ENCODE data around the gene LDB3. TPM values are rescaled to one million over a fixed set of nuclear protein-coding genes. Genes with fewer than 3 reads are reported as not detected.

LDB3 gene
- total and polyA plus RNA-seq, 2 of the 8 experiments (the other 6 are each of a cell fraction or from before 2014, with no cell fraction given), result 0.20 to 0.43 TPM

DNA sequence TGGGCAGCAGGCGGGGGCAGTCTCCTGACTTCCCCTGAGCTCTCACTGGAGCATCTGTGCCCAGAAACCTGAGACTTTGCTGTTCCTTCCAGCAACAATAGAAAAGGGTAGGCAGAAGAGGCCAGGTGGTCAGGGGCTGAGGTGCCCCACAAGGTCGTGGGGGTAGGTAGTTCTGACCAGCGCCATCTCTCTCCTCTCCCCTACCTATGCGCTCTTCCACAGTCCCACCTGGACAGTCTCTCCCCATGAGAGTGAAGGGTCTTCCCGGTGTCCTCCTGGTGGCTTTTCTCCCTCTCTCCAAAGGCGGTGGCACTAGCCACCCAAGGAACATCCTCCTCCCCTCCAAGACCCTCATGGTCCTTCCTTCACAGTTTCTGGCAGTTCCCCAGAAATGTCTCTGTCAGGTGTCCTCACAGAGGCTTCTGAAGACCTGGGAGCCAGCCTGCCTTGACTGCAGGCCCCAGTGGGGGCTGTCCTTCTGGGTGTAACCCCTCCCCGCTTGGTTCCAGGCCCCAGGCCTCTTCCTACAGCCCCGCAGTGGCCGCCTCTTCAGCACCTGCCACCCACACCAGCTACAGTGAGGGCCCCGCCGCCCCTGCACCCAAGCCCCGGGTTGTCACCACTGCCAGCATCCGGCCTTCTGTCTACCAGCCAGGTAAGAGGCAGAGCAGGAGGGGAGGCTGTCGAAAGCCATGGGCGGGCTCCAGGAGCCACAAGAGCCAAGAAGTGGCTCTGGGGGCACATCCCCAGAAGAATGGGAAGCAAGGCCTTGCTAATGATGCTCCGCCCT, 41.3 kb downstream of the LDB3 start:
- H2BK20ac ChIP-seq (ENCODE audit: low read length), result peak overlapping the region; percentile 61; the same call in 1 of the 2 replicates
- H3K4me3 ChIP-seq (ENCODE audit: extremely low read depth in 1 of 4, insufficient read depth in 2 of 4, low read depth in 3 of 4, low read length in 4 of 4), result no peak overlapping the region
- H3K36me3 ChIP-seq (ENCODE audit: control insufficient read depth in 2 of 4, insufficient read depth in 4 of 4, low read length in 3 of 4), result no peaks in the 10 kb centered on the region
- peak in 1 of 2 experiments; percentile 45 for DNase-seq (ENCODE audit: low read depth in 1 of 2, low spot score in 2 of 2)
- H4K8ac ChIP-seq (ENCODE audit: extremely low read depth, insufficient read depth, low read length), result no peak overlapping the region
- ChIA-PET CTCF (ENCODE audit: partially characterized antibody) (interaction anchor here (0.9 to 9.3 kb wide), 9 partner anchors 10 to 180 kb away, joined by 3 to 59 read pairs (median 6); no protein-coding TSS in a partner anchor), POLR2A (ENCODE audit: partially characterized antibody) (interaction anchor here (1.0 to 5.7 kb wide), 3 partner anchors 16 to 190 kb away, joined by 3 to 45 read pairs (median 3); partner anchors contain the start of gene BMPR1A)
- no peak overlapping the region; the same call in 1 of the 2 replicates for H3K18ac ChIP-seq (ENCODE audit: extremely low read depth, low read length)
- no peak overlapping the region for H2BK120ac ChIP-seq (replicated peaks; ENCODE audit: low read depth, low read length)
- H3K4ac ChIP-seq (replicated peaks; ENCODE audit: insufficient read length, low read depth, low read length), result peak overlapping the region; percentile 35
- H3K14ac ChIP-seq (ENCODE audit: insufficient read length), result no peak overlapping the region
- no peaks in the 10 kb centered on the region for H3K79me1 ChIP-seq (ENCODE audit: low read depth, low read length)
- H3K56ac ChIP-seq (replicated peaks; ENCODE audit: insufficient read length, low read depth, low read length), result no peak overlapping the region
- H3K79me2 ChIP-seq (ENCODE audit: control insufficient read depth in 1 of 2, insufficient read depth in 2 of 2, low read length in 2 of 2), result no peaks in the 10 kb centered on the region
- H2BK12ac ChIP-seq (ENCODE audit: low read depth, low read length), result peak overlapping the region; percentile 80; the same call in 1 of the 2 replicates
- H3K4me2 ChIP-seq (ENCODE audit: insufficient read depth in 1 of 2, low read depth in 2 of 2, low read length in 2 of 2), result no peak overlapping the region
- H3K9me3 ChIP-seq (ENCODE audit: insufficient read depth in 2 of 2, low read depth in 1 of 2, low read length in 1 of 2), result no peaks in the 10 kb centered on the region
- H2BK15ac ChIP-seq (ENCODE audit: low read length), result peak overlapping the region; percentile 72
- H3K23ac ChIP-seq (ENCODE audit: insufficient read length), result no peak overlapping the region
- H3K27me3 ChIP-seq (replicated peaks in 1 of 4; ENCODE audit: control insufficient read depth in 3 of 4, extremely low read depth in 1 of 4, insufficient read depth in 3 of 4, low read length in 3 of 4), result no peaks in the 10 kb centered on the region
- no peak for FAIRE-seq
- H2AFZ ChIP-seq (ENCODE audit: low read length), result no peak overlapping the region
- no peak overlapping the region for H4K5ac ChIP-seq (ENCODE audit: insufficient read length, low read depth, low read length)
- H2BK5ac ChIP-seq (ENCODE audit: low read depth, low read length), result peak overlapping the region; percentile 60
- 91% methylated on average over 14 of the region's 16 CpGs; no CpG with 5 or more reads in 1 of the 2 experiments for WGBS, 2 experiments (ENCODE audit: extremely low coverage in 1 of 2, insufficient coverage in 1 of 2, insufficient read length in 1 of 2, insufficient replicate concordance in 2 of 2, low coverage in 1 of 2, low lambda C conversion rate in 2 of 2, missing lambda C conversion rate in 1 of 2)
- H2AK5ac ChIP-seq (ENCODE audit: low read depth, low read length), result no peak overlapping the region
- H4K20me1 ChIP-seq (replicated peaks in 1 of 2; ENCODE audit: control insufficient read depth in 1 of 2, insufficient read depth in 2 of 2, low read length in 2 of 2), result no peaks in the 10 kb centered on the region
- peaks cover 6% of the 10 kb centered on the region; the same call in 1 of the 2 replicates for H3K23me2 ChIP-seq (ENCODE audit: low read depth, low read length)
- peaks cover 3 to 21% (median 11%) of the 10 kb centered on the region in 4 experiments for H3K4me1 ChIP-seq (replicated peaks in 1 of 4; ENCODE audit: control insufficient read depth in 3 of 4, insufficient read depth in 4 of 4, low read length in 3 of 4)
- peak overlapping the region; percentile 52 for H4K91ac ChIP-seq (replicated peaks; ENCODE audit: insufficient read length, low read length)
- no peak overlapping the region for H3K9ac ChIP-seq (replicated peaks in 1 of 4; ENCODE audit: extremely low read depth in 1 of 4, low read depth in 3 of 4, low read length in 3 of 4)
- H3K27ac ChIP-seq (ENCODE audit: low read depth, low read length), result no peak overlapping the region
- TF ChIP-seq HDAC6 (IDR thresholded peaks at IDR 0.05; ENCODE audit: low read depth, low read length) (no peak), SP2 (IDR thresholded peaks at IDR 0.05; ENCODE audit: low read length) (no peak), YY1 (IDR thresholded peaks at IDR 0.05; ENCODE audit: low read depth, low read length) (no peak), BACH1 (IDR thresholded peaks at IDR 0.05; ENCODE audit: low read length) (no peak), ZNF274 (IDR thresholded peaks at IDR 0.05; ENCODE audit: borderline replicate concordance, extremely low read depth, low read length) (no peak), JUN (IDR thresholded peaks at IDR 0.05; ENCODE audit: low read depth, low read length) (no peak), RBBP5 (IDR thresholded peaks at IDR 0.05; ENCODE audit: borderline replicate concordance, low read depth, low read length) (no peak), RAD21 (IDR thresholded peaks at IDR 0.05 in 1 of 2, conservative IDR thresholded peaks at IDR 0.05 in 1 of 2; ENCODE audit: low read depth in 2 of 2, low read length in 2 of 2) (no peak), FOSL1 (IDR thresholded peaks at IDR 0.05; ENCODE audit: insufficient read depth, low read depth, low read length) (no peak), GTF2F1 (IDR thresholded peaks at IDR 0.05; ENCODE audit: borderline replicate concordance, low read depth, low read length) (no peak)
- TF ChIP-seq, protein P1, sequence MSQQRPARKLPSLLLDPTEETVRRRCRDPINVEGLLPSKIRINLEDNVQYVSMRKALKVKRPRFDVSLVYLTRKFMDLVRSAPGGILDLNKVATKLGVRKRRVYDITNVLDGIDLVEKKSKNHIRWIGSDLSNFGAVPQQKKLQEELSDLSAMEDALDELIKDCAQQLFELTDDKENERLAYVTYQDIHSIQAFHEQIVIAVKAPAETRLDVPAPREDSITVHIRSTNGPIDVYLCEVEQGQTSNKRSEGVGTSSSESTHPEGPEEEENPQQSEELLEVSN (IDR thresholded peaks at IDR 0.05), result no peak

All from H1 (cell line).